Retina (tissue), 1 donor: ENCODE measurements around the gene LCNL1.
"Not testable (repeated sequence)": the region's sequence is repeated elsewhere in the genome, so short reads cannot be mapped to it uniquely, and the experiment has no call there.

Experiments
- DNase-seq: peaks from one replicate; pipeline ENCODE4 v3.0.0-alpha.2; 2016

LCNL1 gene

DNA sequence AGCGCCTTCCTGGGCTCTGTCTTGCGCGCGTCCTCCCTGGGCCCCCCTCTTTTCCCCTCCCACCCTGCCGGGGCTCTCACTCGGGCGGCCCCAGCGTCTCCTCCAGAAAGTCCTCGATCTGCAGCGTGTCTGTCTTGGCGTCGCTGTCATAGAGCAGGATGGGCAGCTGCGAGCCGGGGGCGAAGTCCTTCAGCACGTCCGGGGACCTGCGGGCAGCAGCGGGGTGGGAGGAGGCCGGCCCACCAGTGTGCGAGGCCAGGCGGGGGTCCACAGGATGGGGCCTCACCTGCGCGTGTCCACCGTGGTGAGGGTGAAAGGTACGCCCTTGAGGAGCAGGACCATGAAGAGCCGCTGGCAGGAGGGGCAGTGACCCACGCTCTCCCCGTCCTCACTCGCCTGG, 12.6 kb downstream of the LCNL1 start:
- no peak for DNase-seq

- no peak for DNase-seq
Measured at GRCh38 chr9:136995772-136996311, 13.0 kb downstream of the LCNL1 start.

DNA sequence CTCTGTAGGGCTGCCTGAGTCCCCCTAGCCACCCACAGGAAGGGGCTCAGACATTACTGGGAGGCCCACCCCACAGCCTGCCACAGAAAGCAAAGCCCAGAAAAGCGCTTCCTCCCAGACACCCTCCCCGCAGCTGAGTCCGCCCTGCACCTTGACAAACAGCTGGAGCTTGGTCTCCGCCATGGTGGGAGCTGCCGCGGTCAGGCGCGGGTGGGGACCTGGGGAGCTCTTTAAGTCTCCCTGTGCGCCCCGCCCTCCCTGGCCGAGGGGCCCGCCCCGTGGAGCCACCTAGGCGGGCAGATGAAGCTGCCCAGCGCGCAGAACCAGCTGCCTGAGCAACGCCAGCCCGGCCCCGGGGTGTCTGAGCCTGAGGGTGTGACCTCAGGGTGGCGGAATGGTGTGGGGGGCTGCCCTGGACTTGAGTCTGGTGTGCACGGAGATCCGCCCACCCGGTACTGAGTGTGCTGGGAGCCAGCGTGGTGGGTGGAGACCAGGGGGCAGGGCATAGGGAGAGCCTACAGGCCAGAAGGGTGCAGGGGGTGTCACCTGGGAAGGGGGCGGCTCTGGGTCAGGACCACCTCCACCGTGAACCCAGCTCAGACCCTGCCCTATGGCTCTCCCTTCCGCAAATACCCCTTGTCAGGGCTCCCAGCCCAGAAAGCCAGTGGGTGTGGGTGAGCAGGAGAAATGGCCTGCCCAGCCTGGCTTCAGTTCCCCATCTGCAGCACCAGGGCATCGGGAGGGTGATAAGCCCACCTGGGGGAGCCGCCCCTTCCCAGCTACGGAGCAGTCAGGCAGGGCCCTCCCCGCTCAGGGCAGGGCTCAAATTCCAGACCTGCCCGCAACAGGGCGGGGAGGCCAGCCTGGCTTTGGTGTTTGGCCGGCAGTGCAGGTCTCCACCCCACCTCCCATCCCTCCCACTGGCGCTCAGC, 13.8 kb downstream of the LCNL1 start, which contains the start of gene CLIC3:
TSS of gene CLIC3 (minus strand) at position 208 of the 932 bp plus-strand sequence. CDS start at position 183, 25 bp downstream.
- no peak for DNase-seq

DNA sequence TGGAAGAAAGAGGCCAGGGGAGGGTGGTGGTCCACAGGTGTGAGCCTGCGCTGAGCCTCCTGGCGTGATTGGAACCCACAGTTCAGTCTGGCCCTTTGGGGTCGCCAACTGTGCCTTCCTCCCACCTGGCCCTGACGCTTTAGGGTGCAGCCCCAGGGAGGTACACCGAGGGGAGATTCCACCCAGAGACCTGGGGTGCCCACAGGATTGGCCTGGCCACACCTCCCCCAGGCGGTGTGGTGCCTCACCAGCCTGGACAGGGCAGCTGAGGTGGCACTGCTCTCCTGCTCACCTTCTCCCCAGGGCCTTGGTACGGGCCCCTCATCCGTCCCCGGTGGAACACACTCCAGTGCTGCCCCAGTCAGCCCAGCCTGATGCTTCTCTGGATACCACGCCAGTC, 14.6 kb downstream of the LCNL1 start:
- DNase-seq: no peak

DNA sequence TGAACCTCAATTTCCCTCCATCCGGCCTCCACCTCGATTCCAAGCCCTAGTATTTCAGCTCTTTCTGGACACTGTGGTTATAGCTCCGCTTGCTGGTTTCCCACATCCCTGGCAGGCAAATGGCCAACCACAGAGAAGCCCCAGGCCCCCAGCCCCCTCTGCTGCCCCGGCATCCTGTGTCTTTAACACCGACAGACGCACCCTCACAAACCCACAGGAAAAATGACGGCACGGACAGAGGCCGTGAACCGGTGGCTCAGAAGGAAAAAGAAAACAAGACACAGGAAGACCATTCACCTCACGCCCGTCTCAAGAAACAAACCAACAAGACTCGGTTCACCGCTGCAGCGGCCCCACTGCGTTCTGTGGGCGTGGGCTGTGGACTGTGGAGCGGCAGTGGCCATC, 15.0 kb downstream of the LCNL1 start:
- DNase-seq: no peak

DNA sequence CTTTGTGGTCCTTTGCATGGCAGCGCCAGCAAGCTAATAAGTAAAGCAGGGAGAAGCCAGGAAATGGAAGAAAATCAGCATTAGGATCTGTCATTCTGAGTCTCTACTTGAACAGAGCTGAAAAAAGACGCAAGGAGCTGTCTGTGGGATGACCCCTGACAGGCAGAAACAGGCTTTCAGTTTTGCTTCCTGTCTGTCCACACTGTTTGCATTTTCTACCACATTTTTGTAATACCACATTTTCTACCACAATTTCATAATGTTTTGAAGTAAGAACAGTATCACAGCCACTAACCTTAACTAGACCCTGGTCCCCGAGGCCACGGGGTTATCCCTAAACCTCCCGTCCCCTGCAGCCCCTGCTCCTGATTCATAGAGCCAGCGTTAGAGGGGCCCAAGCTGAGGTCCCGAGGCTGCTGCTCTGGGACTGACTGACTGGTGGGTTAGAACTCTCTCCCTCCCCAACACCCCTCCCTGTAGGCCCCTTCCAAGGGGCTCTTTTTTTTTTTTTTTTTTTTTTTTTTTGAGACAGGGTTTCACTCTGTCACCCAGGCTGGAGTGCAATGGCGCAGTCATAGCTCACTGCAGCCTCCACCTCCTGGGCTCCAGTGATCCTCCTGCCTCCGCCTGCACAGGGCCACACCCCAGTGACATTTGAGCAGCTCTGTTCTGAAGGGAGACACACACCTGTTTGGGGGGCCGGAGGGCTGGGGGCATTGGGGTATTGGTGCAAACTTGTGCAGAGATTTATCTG, 17.6 kb downstream of the LCNL1 start:
- no peak for DNase-seq

- DNase-seq: no peak
Measured at GRCh38 chr9:137001857-137002645, 19.3 kb downstream of the LCNL1 start.

- DNase-seq: no peak
Measured at GRCh38 chr9:137002646-137003041, 19.9 kb downstream of the LCNL1 start.

DNA sequence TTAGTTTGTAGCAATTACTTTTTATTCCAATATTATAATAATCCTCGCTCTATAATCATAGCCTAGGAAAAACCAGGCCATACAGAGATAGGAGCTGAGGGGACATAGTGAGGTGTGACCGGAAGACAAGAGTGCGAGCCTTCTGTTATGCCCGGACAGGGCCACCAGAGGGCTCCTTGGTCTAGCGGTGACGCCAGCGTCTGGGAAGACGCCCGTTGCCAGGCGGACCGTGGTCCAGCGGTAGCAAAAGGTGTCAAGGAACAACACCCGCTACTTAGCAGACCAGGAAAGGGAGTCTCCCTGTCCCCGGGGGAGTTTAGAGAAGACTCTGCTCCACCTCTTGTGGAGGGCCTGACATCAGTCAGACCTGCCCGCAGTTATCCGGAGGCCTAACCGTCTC, 21.5 kb downstream of the LCNL1 start:
- not testable (repeated sequence) for DNase-seq

DNA sequence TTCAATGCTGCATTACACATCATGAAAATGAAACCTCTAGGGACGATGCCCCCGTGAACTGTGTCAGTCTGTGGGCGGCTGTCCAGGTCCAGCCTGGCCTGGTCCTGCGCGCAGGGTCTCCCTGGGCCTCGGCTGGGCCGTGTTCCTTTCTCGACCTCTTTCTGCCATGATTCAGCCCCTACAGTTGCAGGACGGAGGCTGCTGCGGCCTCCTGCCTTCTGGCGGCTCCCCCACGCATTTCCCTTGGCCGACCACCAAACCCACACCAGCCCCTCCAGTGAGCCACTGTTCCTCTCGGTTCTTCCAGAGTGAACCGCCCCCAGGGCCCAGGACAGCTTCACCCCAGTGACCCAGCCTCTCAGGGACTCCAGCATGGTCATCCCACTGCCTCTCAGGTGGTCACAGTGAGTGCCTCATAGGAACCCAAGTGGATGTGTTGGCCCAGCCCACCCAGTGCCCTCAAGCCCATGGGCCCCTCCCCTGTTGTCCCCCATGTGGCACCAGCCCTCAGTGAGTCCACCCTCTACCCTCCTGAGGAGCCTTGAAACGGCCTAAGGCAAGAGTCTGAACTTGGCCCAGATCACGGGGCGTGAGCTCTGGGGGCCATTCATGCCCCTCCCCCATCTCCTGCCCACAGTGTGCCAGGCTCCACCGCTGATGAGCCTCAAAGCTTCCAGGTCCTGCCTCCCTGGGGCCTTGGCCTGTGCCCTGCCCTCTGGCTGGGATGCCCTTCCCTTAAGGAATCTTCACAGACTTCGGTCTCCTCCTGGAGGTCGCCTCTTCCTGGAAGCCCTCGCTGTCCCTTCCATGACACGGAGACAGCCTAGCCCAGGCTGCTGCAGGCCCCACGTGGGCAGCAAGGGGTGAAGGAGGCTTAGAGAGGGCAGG, 23.6 kb downstream of the LCNL1 start:
- DNase-seq: no peak

DNA sequence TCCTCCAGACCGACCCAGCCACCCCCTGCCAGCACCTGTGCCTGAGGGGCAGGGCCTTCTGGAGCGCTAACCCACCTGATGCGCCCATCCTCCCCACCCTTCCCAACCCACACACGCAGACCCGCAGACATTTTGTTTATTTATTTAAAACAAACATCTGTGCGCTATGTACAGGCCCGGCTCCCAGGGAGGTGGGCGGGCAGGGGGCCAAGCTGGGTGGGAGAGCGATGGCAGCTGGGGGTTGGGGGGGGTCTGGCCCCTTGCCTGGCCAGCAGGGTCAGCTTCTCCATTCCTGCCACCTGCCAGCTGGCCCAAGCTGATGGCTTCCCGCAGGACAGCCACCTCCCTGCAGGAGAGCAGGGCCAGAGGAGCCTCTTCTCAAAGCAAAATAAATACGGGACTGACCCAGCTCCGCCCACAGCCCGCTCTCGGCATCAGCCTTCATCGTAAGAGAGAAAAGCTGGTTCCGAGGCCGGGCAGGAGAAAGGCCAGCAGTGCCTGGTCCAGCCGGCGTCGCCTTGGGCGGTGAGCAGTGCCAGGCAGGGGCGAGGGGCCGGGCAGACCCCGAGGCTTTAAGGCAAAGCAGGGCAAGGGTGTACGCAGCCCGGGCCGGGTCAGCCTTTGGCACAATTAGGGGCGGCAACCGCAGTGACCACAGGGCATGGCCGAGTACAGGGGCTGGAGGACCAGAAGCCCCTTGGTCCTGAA, 24.5 kb downstream of the LCNL1 start:
- DNase-seq: no peak

- DNase-seq: no peak
Measured at GRCh38 chr9:137007816-137008270, 25.1 kb downstream of the LCNL1 start.

DNA sequence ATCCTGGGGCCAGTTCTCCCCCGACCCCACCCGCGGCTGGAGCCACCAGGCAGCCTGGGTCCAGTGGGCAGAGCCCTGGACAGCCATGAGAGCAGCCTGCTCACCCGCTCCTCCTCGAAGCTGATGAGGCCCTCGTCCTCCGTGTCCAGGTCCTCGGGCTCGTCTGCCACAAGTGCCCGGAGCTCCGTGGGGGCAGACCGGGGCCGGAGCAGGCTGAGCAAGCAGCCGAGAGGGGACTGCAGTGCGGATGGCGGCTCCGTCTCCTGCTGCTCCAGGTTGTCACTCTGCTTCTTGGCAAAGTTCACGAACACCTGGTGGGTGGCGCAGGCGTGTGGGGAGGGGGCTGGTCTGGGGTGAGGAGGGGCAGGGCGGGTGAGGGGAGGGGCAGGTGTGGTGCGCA, 25.5 kb downstream of the LCNL1 start:
- DNase-seq: no peak

DNA sequence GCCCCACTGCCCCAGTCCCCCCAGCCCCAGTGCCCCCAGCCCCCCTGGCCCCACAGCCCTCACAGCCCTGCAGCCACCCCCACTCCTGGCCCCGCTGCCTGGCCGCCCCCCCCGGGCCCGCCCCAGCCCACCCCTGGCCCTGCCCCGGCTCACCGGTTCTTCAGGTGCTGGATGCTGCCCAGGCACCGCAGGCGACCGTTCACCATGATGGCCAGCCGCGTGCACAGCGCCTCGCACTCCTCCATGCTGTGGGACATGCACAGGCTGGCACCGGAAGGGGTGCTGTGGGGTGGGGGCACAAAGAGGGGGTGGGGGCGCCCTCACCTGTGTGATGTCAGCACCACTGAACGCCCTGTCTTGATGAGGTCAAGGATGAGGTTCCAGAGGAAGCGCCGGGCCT, 26.4 kb downstream of the LCNL1 start:
- DNase-seq: no peak

DNA sequence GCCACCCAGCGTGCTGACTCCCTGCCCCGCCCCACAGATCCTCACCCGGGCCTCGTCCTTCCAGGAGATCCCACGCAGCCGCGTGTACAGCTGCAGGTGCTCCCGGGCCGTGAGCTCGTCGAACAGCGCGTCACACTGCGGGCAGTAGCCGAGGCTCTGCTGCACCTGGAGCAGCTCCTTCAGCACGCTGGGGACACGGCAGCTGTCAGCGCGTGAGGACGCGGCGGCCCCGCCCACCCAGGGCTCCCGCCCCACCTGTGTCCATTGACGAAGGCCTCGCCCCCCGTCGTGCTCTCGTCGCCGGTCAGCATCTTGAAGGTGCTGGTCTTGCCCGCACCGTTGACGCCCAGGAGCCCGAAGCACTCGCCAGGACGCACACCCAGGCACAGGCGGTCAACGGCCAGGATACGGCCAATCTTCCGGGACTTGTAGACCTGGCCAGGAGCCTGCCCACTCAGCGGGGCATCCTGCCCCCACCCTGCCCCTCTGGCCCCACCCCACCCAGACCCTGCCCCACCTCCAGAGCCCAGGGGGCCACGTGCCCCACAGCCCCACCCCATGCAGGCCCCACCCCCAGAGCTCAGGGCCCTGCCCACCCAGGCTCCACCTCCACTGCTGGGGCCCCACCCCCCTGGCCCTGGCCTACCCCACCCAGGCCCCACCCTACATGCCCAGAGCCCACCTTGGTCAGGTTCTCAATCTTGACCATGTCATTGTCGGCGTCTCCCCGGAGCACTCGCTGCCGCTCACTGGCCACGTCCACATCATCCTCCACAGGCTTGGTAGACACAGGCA, 27.3 kb downstream of the LCNL1 start:
- DNase-seq: no peak

- DNase-seq: no peak
Measured at GRCh38 chr9:137011156-137011555, 28.4 kb downstream of the LCNL1 start.

DNA sequence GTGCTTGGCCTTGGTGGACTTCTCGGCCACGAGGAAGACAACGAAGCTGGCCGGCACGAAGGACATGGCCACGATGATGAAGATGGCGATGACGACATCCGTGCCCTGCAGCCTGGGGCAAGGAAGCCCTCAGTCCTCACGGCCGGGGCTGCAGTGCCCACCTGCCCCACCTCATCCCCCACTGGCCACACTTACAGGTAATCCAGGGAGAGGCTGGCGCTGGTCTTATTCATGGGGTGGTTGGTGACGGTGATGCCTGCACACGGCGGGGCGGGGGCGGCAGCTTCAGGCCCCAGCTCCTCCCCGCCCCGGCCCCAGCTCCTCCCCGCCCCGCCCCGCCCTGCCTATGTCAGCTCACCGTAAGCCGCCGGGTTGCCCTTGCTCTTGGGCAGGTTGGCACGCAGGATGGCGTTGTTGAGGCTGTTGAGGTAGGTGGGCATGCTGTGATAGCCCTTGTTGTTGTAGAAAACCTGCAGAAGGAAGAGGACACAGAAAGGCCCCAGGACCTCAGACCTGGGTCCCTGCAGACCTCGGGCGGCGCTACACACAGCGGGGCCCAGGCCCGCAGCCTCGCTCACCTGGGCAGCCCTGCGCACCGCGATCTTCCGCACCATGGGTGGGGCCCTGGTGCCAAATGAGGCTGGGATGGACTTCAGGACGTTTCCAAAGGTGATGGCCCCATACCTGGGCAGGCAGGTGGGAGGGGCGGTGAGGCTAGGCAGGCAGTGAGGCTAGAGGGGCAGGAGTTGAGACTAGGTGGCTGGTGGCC, 29.3 kb downstream of the LCNL1 start:
- no peak for DNase-seq

DNA sequence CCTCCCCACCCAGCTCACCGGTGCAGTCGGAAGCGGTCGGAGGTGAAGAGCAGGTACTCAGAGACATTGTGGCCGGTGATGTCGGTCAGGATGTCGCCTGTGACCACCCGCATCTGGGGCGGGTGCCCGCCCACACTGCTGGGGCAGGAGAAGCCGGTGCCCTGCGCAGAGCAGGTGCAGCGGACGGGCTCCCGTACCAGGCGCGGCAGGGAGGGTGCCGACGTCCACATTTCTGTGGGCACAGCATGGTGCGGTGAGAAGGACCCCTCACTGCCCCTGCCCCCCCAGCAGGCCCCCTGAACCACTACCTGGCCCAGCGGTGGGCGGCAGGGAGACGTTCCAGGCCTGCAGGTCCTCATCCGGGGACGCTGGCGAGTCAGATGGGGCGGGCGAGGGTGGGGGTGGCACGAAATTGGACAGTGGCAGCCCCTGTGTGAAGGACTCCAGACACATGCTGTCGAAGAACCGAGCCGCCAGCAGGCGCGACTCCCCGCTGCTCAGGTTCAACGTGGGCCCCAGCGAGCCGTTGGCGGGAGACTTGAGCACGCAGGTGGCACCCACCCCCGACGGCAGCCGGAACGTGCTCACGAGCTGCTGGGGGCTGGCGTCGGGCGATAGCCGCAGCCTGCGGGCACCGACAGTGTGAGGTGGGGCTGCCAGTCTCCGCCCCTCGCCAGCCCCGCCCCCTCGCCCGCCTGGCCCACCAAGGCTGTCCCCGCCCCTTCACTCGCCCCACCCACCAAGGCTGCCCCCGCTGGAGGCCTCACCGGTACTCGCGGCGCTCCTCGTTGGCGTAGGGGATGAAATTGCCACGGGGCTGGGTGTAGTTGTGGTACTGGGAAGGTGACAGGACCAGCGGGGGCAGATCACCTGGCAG, 30.1 kb downstream of the LCNL1 start:
- DNase-seq: no peak
